A673 (cell line): Measurements from ENCODE around the gene SFXN5. TPM values are rescaled to one million over a fixed set of nuclear protein-coding genes. Genes with fewer than 3 reads are reported as not detected.

Source experiments
- BruUV-seq: library from RNA; stranded (reverse); fragments of 400-500 nt; replicated peaks from 2 replicates; lab custom pipeline; 2021; lab: Mats Ljungman, UMichigan
- CTCF ChIA-PET: fragments of 300-600 bp; sonication (Branson Sonifier 250); formaldehyde crosslinking; loops from one replicate; lab custom pipeline; 2022; ENCODE audit warnings: antibody characterized with exemption; lab: Charles Lee
- POLR2A ChIA-PET: fragments of 300-600 bp; sonication (Branson Sonifier 250); formaldehyde crosslinking; loops from one replicate; lab custom pipeline; 2022; ENCODE audit warnings: antibody characterized with exemption; ENCODE audit not compliant: low non-redundant PET; lab: Charles Lee
- DNase-seq: peaks from one replicate; pipeline ENCODE4 v3.0.0-alpha.2; 2015; ENCODE audit warnings: low spot score
- H3K27ac ChIP-seq: fragments of 200-600 bp; sonication (generic); 2 replicates; pipeline ENCODE4 v1.5.1; 2016; ENCODE audit warnings: mixed run types, low read depth, mild to moderate bottlenecking, mixed read lengths, antibody characterized with exemption, low read length; ENCODE audit not compliant: poor library complexity, severe bottlenecking
- H3K27me3 ChIP-seq: fragments of 200-600 bp; sonication (generic); replicated peaks from 2 replicates; pipeline ENCODE4 v1.6.1; 2017; ENCODE audit warnings: mixed run types, low read depth, mild to moderate bottlenecking, mixed read lengths, antibody characterized with exemption, low read length; ENCODE audit not compliant: insufficient read depth, poor library complexity
- H3K36me3 ChIP-seq: fragments of 200-600 bp; sonication (generic); 2 replicates; pipeline ENCODE4 v1.6.1; 2016; ENCODE audit warnings: mixed run types, mild to moderate bottlenecking, mixed read lengths, antibody characterized with exemption, low read length; ENCODE audit not compliant: insufficient read depth, poor library complexity, severe bottlenecking
- H3K4me1 ChIP-seq: fragments of 200-600 bp; sonication (generic); 2 replicates; pipeline ENCODE4 v1.6.1; 2017; ENCODE audit warnings: mixed run types, mild to moderate bottlenecking, mixed read lengths, antibody characterized with exemption, low read length; ENCODE audit not compliant: insufficient read depth, poor library complexity, severe bottlenecking
- H3K4me3 ChIP-seq: fragments of 200-600 bp; sonication (generic); 2 replicates; pipeline ENCODE4 v1.5.1; 2016; ENCODE audit warnings: low read depth, mixed run types, mild to moderate bottlenecking, mixed read lengths, low read length; ENCODE audit not compliant: poor library complexity, severe bottlenecking
- H3K9me3 ChIP-seq: fragments of 200-600 bp; sonication (generic); 2 replicates; pipeline ENCODE4 v1.6.1; 2016; ENCODE audit warnings: mixed run types, low read depth, mild to moderate bottlenecking, mixed read lengths, antibody characterized with exemption, low read length; ENCODE audit not compliant: poor library complexity, severe bottlenecking
- EZH2 ChIP-seq: fragments of 200-600 bp; sonication (generic); IDR thresholded peaks from 2 replicates; pipeline ENCODE4 v1.6.1; 2017; ENCODE audit warnings: borderline replicate concordance, low read depth, mild to moderate bottlenecking, mixed read lengths, antibody characterized with exemption, low read length; ENCODE audit not compliant: poor library complexity, severe bottlenecking
- intact Hi-C: fragments of 100-400 bp; cut with micrococcal nuclease; formaldehyde crosslinking; loops from one replicate; pipeline ENCODE4 v1.10.0; 2022; ENCODE audit not compliant: unreplicated experiment
- total RNA-seq: library from RNA; stranded (reverse); gene quantifications from 2 replicates; pipeline ENCODE4 v1.2.3, GENCODE V29; 2021
- TF ChIP-seq, protein P1 (sequence below): fragments of 300-800, 200-600 bp; sonication (generic); conservative IDR thresholded peaks from 2 replicates; pipeline ENCODE4 v1.5.1; 2017; ENCODE audit warnings: low read depth, mild to moderate bottlenecking, antibody characterized with exemption, low read length, moderate library complexity, mixed read lengths

The SFXN5 gene
- total RNA-seq, 1 experiment from 2014 or later, result 23.1 TPM

DNA sequence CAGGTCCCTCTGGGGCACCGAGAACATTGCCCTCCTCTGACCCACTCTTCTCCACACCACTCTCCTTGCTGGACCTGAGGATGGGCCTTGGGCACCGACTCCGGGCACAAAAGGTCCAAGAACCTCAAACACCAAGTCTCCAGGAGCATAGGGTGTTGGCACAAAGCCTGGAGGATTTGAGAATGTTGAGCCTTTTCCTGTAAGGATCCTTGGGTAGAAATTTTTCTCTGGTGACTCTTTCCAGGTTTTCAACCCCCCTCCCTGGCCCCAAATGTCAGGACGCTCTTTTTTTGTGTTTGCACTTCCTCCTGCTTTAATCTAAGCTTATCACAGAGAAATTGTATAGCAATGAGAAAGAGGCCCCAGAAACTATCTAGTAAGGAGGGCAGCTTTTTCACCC lies 175.1 kb downstream of the SFXN5 start:
- ChIA-PET POLR2A (no interaction called here), CTCF (interaction anchor here (0.9 kb wide), 1 partner anchor 281 kb away, joined by 3 read pairs; no protein-coding TSS in a partner anchor)
- H3K27me3 ChIP-seq, result peaks cover 15% of the 10 kb centered on the region
- BruUV-seq, result no TSS peak
- DNase-seq, result no peak
- H3K9me3 ChIP-seq, result no peaks in the 10 kb centered on the region
- H3K27ac ChIP-seq, result no peak overlapping the region
- no peak overlapping the region for H3K4me3 ChIP-seq
- no peaks in the 10 kb centered on the region for H3K4me1 ChIP-seq
- intact Hi-C loops, result loop anchor here (10.0 kb wide), 1 partner anchor 188 kb away; no protein-coding TSS in a partner anchor
- TF ChIP-seq, protein P1, sequence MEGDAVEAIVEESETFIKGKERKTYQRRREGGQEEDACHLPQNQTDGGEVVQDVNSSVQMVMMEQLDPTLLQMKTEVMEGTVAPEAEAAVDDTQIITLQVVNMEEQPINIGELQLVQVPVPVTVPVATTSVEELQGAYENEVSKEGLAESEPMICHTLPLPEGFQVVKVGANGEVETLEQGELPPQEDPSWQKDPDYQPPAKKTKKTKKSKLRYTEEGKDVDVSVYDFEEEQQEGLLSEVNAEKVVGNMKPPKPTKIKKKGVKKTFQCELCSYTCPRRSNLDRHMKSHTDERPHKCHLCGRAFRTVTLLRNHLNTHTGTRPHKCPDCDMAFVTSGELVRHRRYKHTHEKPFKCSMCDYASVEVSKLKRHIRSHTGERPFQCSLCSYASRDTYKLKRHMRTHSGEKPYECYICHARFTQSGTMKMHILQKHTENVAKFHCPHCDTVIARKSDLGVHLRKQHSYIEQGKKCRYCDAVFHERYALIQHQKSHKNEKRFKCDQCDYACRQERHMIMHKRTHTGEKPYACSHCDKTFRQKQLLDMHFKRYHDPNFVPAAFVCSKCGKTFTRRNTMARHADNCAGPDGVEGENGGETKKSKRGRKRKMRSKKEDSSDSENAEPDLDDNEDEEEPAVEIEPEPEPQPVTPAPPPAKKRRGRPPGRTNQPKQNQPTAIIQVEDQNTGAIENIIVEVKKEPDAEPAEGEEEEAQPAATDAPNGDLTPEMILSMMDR, result no peak
- no peak for TF ChIP-seq EZH2
- H3K36me3 ChIP-seq, result no peaks in the 10 kb centered on the region

DNA sequence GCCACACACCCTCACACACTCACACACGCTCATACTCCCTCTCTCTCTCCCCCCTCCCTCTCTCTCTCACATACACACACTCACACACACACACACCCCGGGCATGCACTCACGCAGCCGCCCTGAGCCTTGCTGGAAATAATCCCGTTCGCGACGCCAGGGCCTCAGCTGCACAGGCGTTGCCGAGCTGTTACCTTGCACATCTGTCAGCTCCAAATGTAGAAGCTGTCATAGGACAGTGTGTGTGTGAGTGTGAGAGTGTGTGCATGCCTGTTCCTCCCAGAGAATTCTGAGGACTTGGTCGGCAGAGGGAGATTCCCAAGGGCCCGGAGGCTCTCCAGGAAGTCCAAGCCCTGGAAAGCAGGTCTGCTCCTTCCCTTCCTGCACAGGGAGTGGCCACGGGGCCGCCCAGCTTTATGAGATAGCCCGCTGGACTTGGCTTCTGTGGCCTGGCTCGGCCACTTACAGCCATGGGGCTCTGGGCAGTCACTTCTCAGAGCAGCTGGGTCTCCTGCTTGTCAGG lies 175.7 kb downstream of the SFXN5 start:
- no peak for TF ChIP-seq EZH2
- TF ChIP-seq, protein P1, result no peak
- Histone ChIP-seq H3K9me3 (no peaks in the 10 kb centered on the region), H3K27ac (no peak overlapping the region), H3K36me3 (no peaks in the 10 kb centered on the region), H3K4me3 (no peak overlapping the region), H3K4me1 (no peaks in the 10 kb centered on the region), H3K27me3 (peaks cover 10% of the 10 kb centered on the region)
- intact Hi-C loops, result loop anchor here (10.0 kb wide), 1 partner anchor 189 kb away; no protein-coding TSS in a partner anchor
- no TSS peak for BruUV-seq
- CTCF ChIA-PET, result interaction anchor here (0.9 kb wide), 1 partner anchor 282 kb away, joined by 3 read pairs; no protein-coding TSS in a partner anchor
- DNase-seq, result no peak
- POLR2A ChIA-PET, result no interaction called here

DNA sequence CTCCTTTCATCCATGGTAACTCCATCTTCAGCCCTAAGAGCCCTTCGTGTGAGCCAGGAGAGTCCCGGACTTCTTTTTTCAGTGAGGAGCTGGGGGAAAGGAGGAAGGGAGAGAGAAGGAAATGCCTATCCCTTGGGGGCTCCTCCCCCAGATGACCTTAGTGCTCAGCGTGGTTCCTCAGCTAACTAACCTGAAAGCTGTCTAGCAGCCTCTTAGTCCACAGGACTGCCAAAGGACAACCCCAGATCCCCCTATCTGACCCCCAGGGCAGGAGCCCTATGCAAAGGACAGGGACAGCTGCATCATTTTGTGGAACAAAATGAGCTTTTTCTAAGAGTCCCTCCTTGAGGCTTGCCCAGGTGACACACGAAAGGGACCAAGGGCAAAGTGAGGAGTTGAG lies 176.4 kb downstream of the SFXN5 start:
- intact Hi-C loops, result loop anchor here (10.0 kb wide), 1 partner anchor 190 kb away; no protein-coding TSS in a partner anchor
- no peak overlapping the region for H3K27ac ChIP-seq
- H3K4me3 ChIP-seq, result no peak overlapping the region
- no peaks in the 10 kb centered on the region for H3K9me3 ChIP-seq
- CTCF ChIA-PET, result interaction anchor here (1.2 kb wide), 1 partner anchor 262 kb away, joined by 4 read pairs; no protein-coding TSS in a partner anchor
- BruUV-seq, result no TSS peak
- TF ChIP-seq EZH2, result no peak
- TF ChIP-seq, protein P1, result no peak
- H3K27me3 ChIP-seq, result peaks cover 5% of the 10 kb centered on the region
- POLR2A ChIA-PET, result no interaction called here
- no peaks in the 10 kb centered on the region for H3K36me3 ChIP-seq
- no peaks in the 10 kb centered on the region for H3K4me1 ChIP-seq
- DNase-seq, result no peak
